ENCODE measurements around the gene FCAR.
"Not testable (repeated sequence)": the region's sequence is repeated elsewhere in the genome, so short reads cannot be mapped to it uniquely, and the experiment has no call there.

GRCh38 chr19:54863459-54863858 lies 10.6 kb upstream of the FCAR start:
- not testable (repeated sequence) for TF ChIP-seq NR3C1 (IDR thresholded peaks at IDR 0.05); CTCF (IDR thresholded peaks at IDR 0.05); EHMT2 (IDR thresholded peaks at IDR 0.05; ENCODE audit: low read depth); POLR2A (IDR thresholded peaks at IDR 0.05; ENCODE audit: low read length); JUN (IDR thresholded peaks at IDR 0.05); HDAC2 (IDR thresholded peaks at IDR 0.05); USF2 (IDR thresholded peaks at IDR 0.05); EP300 (IDR thresholded peaks at IDR 0.05); REST (IDR thresholded peaks at IDR 0.05); ESRRA (IDR thresholded peaks at IDR 0.05; ENCODE audit: borderline replicate concordance, low read length); TP53 (CRISPR knock-in tag; IDR thresholded peaks at IDR 0.05); MYC (IDR thresholded peaks at IDR 0.05; ENCODE audit: borderline replicate concordance, low read length)
- TF ChIP-seq, protein P1, sequence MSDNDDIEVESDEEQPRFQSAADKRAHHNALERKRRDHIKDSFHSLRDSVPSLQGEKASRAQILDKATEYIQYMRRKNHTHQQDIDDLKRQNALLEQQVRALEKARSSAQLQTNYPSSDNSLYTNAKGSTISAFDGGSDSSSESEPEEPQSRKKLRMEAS (IDR thresholded peaks at IDR 0.05) = not testable (repeated sequence)

Measured in A549 (cell line).